Effector CD8-positive, alpha-beta T cell (primary cell): Measurements from ENCODE around the gene ZNF438.
"Not testable (repeated sequence)": the region's sequence is repeated elsewhere in the genome, so short reads cannot be mapped to it uniquely, and the experiment has no call there.

Experiments used
- DNase-seq: peaks from one replicate; lab custom pipeline; 2025; lab: John Stamatoyannopoulos, UW

Gene ZNF438

DNA sequence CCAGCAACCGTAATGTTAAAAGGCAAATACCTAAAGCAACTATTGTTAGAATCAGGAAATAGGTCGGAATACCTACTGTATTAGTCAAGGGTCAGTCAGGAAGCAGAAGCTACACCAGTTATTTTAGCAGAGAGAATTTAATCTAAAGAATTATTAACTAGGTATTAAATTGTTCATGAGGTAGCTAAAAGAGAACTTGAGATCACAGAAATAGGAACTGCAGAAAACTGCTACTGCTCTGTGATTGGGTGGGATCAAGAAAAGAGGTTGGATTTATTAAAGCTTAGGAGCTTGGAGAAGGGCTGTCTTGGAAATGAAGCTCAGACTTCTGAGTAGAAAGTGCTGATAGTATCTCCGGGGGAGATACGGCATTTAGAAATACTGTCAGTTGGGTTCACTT is 20.0 kb upstream of the ZNF438 start:
- DNase-seq, result no peak

DNA sequence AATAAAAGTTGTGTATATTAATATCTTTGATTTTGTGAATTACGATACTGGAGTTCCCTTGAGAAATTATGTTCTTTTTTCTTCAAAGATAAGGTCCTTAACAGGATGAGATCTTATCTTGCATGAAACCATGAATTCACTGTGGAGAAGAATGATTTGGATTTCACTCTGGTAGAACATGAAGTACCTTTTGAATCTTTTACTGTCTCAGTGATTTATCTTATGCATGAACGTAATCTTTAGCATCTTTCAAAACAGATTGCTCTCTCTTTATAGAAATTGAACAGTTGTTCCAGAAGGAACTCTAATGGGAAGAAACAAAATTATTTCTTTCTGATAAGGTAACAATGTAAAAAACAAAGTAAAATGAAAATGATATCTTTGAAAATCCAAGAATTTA is 11.0 kb upstream of the ZNF438 start:
- DNase-seq, result no peak

DNA sequence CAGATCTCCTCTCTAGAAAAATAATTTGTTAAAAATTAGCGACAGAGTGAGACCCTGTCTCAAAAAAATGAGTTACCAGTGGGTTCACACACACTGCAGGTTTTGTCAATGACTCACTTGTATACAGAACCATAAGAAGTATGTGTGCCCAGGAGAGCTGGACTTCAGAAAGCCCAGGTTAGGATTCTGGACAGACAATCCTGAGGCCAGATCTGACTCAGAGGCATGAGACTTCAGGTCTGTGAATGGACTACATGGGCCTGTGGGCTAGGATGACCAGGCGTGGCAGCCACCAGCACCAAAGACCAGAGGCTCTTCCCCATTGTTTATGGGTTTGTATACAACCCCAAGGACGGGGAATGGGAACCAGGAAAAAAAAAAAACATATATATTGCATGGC is 9.3 kb upstream of the ZNF438 start:
- DNase-seq, result no peak

DNA sequence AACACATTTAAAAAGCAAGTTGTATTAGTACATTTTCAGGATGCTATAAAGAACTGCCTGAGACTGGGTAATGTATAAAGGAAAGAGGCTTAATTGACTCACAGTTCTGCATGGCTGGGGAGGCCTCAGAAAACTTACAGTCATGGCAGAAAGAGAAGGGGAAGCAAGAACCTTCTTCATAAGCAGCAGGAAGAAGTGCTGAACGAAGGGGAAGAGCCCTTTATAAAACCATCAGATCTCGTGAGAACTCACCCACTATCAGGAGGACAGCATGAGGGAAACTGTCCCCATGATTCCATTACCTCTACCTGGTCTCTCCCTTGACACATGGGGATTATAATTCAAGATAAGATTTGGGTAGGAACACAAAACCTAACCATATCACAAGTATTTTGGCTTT is 7.3 kb upstream of the ZNF438 start:
- not testable (repeated sequence) for DNase-seq

DNA sequence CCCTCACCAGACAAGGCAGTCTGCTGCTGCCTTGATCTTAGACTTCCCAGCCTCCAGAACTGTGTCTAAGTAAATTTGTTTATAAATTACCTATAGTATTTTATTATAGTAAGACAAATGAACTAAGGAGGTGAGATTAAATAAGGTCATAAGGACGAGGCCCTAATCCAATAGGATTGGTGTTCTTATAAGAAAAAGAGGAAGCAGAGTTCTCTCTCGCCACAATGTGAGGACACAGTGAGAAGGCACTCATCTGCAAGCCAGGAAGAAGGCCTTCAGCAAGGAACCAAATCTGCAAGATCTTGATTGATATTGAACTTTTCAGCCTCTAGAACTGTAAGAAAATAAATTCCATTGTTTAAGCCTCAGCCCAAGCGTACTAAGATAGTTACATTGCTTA is 6.1 kb upstream of the ZNF438 start:
- DNase-seq, result no peak

DNA sequence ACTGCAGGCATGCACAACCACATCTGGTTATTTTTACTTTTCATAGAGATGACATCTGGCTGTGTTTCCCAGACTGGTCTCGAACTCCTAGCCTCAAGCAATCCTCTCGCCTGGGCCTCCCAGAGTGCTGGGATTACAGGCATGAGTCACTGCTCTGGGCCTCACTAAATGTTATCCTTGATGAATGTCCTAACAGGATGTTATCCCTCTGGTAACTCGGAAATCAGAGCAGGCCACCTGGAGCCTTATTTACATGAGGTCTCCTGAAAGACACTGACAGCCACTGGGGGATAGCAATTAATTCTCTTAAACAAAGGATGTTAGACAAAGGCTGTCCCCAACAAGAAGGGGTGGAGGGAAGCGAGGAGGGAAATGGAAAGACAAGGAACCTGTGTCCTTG is 4.5 kb upstream of the ZNF438 start:
- DNase-seq, result no peak

DNA sequence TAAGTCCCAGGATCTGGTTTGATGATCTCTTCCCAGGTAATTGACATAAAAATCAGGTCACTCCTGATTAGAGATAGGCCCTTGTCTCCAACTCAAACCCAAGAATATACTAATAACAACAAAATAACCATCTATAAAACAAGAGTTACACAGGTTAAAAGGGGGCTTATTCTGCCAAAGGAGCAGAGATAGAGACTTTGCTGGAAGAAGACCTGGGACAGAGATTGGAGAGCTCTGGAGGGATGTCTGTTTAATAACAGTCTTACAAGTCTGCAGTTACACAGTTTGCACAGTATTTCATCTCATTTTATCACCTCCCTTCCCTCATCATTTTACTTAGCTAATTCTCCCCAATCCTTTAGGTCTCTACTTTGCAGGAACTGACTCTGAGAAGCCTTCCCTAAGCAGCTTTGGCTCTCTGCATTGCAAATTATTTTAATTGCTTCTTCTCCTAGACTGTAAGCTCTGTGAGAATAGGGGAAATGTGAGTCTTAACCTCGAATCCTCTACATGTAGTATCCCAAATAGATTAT is 3.7 kb upstream of the ZNF438 start:
- DNase-seq, result no peak

DNA sequence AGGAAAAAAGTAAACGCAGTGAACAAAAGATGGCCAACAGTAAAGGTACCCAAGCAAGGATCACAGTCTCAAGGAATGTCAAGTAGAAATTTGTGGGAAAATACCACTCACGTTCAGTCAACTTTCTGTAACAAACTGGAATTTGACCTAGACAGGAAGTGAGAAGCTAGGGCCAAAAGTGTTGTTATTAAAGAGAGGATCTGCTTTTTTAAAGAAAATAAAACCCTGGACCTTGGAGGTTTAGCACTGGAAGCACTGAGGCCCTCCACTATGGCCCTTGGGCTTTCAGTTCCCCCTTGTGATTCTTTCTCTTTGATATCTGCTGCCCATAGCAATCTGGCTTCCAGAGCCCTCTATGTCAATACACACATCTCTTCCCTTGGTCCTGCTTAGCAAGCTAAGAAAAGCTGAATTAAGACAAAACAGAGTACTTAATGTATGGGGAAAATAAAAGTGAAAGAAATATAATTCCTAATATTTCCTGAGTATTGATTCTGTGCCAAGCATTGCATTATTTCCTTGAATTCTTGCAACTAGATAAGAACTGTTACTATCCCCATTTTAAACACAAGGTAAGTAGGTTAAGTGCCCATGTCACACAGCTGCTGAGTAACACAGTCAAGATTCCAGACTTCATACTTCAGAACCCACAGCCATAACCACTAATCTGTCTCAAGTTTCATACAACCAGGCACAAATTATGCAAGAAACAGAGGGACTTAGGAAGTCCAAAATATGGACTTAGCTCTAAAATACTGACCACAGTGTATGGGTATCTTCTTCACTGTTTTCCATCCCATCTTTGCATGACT is 2.6 kb upstream of the ZNF438 start:
- no peak for DNase-seq

DNA sequence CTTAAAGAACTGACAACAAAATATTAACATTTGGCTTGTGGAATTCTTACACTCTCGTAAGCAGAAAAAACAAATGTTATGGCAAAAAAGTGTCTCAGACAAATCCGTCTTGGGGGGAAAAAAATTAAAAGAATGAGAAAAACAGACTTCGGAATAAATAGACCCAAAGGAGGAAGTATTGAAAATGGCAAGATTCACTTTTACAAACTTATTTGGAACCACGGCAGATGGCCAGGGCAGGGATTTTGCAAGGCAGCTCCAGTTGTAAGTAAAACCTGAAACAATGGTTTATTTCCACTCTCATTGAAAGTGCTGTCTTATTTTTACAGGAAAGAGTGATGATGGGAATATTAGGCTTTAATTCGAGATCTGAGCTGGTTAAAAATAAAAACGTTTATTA is 1.5 kb upstream of the ZNF438 start:
- no peak for DNase-seq

DNA sequence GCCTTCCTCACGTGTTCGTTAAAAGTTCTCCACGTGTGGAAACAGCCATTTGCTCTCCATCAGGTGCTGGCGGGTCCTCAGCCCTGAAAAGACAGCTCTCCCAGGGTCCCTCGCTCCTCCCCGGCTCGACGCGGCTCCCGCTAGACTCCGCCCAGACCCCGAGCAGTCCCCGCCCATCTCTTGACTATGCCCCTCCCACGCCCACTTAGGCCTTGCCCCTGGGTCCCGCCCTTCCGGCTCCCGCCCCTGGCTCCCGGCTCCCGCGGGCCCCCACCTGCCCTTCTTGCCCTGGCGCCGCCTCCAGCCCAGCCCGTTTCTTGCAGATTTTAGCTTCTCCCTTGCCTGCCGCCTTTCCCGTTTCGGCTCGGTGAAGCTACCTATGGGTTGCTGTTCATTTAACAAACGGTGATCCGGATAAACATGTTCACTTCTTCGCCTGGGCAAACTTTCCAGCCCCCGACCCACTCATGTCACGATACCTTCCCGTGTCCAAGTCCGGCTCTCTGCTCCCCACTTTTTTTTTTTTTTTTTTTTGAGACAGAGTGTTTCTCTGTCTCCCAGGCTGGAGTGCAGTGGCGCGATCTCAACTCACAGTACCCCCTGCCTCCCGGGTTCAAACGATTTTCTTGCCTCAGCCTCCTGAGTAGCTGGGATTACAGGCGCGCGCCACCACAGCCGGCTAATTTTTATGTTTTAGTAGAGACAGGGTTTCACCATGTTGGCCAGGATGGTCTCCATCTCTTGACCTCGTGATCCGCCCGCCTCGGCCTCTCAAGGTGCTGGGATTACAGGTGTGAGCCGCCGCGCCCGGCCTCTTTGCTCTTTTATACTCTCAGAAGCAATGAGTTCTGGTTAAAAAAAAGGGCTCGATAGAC is 830 bp upstream of the ZNF438 start:
- DNase-seq, result peak; percentile 95

DNA sequence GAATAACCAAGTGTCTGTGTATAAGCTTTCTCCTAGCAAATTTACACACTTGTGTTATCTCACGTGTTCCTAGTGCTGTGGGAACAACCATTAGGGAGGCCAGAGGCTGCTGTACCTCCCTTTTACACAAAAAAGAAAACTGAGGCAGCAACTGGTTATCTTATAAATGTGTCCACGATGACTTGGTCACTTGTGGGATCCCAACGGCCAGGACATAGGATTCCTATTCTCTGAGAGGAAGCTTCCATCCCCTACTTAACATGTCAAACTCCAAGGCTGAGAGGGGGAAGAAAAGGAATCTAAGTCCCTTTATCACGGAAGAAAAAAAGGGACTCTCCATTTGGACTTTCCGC is 484 bp downstream of the ZNF438 start:
- DNase-seq, result no peak

DNA sequence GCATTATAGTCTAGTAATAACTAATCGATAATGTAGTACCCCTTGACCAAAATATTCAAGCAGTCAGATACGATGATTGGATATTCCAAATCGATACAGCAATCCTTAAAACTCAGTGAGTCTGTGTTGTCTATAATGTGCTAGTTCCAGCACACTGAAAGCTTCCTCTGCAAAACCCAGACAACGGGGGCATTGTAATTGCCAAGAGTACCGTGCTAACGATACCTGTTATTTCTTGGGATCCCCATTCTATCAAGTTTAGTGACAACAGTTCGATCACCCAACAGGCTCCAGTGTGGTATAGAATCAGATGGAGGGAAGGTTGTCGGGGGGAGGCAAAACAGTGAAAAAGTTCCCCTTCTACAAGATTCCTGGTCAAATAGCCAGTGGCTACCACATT is 865 bp downstream of the ZNF438 start:
- DNase-seq, result no peak

DNA sequence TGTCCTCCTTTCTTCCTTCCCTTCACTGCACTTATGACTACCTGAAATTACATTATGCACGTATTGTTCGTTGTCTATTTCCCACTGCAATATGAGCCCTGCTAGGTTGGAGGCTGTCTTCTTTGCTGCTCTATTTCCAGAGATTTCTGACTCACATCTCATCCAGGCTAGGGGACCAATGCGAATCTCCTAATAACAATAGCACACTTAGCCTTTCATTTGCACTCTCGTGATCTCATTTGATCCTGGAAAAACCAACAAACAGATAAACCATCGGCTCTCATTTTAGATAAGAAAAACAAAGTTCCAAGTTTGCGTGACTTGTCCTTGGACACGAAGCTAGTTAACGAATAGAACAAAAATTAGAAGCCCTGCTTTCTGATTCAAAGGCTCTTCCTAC is 1.4 kb downstream of the ZNF438 start:
- no peak for DNase-seq

DNA sequence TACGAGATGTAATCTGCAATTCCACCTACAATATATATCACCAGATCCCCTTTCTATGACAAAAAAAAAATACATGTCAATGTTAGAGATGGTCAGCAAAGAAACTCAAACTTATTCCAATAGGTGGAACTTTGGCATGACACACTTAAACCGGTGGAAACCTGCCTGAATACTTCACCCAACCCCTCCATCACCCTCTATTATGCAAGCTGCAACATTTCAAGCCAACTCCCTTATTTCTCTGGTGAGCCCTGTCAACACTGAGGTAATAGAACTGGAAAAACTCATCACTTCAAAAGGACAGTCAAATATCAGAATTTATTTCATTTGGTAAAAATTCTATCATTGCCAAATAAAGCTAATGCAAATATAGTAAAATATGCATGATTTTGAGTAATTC is 3.6 kb downstream of the ZNF438 start:
- DNase-seq, result no peak

DNA sequence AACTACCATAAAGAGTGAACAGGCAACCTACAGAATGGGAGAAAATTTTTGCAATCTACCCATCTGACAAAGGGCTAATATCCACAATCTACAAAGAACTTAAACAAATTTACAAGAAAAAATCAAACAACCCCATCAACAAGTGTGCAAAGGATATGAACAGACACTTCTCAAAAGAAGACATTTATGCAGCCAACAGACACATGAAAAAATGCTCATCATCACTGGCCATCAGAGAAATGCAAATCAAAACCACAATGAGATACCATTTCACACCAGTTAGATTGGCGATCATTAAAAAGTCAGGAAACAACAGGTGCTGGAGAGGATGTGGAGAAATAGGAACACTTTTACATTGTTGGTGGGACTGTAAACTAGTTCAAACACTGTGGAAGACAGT is 5.4 kb downstream of the ZNF438 start:
- not testable (repeated sequence) for DNase-seq

DNA sequence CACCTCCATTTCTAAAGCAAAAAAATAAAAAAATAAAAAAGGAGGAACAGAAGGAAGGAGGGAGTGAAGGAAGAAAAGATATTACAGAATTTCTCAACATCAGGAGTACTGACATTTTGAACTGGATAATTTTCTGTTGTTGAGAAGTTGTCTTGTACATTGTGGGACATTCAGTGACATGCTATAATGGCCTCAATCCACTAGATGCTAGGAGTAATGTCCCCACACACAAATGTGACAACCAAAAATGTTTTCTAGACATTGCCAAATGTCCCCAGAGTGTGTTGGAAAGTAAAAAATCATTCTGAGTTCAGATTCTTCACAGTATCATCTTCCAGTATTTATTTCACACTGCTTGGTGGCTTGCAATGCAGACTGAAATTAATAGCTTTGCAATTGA is 6.5 kb downstream of the ZNF438 start:
- DNase-seq, result no peak

DNA sequence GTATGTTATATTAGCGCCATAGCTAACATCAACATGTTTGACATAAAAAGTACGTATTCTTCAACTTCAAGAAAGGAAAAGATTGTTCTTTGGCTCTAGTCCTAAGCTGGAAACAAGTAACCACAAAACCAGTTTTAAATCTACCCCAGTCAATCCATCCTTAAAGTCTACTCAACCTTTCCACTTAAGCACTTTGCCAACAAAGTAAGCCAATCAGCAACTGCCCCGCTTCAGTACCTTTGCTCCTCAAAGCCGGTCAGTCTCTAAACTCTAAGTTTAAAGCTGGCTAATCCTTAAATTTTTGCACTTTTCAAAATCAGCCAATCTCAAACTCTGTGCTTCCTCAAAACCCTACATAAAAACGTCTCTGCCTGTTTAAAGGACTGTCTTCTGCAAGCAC is 8.1 kb downstream of the ZNF438 start:
- no peak for DNase-seq

DNA sequence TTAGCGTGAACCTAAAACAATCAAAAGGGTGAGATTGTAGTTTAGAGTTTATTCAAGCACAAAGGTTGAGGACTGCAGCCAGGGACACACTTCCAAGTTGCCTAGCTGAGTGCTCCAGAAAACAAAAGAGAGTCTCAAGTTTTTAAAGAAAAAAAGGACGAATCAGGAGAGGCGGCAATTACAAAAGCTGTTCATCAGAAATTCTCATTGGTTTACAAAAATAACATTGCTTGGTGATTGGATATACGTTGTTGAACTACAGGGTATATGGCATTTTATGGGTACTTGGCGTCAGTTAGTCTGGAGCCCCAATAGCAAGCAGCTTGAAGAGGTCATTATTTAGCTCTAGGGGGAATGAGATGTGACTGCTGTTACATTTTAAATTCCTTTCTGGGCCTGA is 11.5 kb downstream of the ZNF438 start:
- no peak for DNase-seq

DNA sequence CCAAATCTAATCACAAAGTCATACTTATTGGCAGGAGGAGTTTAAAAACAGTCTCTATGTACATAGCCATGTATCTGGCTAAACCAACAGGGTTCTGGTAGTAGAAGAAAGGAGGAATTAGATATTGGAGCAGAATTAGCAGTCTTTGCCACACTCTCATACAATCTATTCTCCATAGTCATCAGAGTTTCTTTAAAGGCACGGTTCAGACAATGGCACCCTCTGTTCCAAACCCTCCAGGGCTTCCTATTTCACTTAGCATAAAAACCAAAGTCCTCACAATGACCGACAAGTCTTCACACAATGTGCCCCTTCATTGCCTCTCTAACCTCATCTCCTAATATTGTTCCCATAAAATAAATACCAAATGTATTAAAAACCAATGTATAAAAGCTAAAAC is 12.7 kb downstream of the ZNF438 start:
- DNase-seq, result no peak

DNA sequence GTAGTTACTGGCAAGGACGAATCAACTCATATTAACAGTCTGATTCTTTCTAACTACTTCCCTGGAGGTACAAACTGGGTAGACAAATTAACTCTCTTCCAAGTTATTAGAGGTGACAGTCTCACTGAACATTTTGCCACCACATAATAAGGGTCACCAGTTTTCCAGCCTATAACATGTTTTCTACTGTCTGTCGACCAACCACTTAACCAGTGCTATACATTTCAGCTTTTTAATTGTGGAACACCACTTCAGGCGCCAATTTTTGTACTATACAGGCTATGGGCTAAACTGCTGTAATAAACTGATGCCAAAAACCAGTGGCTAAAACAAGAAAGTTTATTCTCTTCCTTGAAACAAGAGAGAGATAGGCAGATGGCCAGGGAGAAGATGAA is 13.3 kb downstream of the ZNF438 start:
- no peak for DNase-seq

DNA sequence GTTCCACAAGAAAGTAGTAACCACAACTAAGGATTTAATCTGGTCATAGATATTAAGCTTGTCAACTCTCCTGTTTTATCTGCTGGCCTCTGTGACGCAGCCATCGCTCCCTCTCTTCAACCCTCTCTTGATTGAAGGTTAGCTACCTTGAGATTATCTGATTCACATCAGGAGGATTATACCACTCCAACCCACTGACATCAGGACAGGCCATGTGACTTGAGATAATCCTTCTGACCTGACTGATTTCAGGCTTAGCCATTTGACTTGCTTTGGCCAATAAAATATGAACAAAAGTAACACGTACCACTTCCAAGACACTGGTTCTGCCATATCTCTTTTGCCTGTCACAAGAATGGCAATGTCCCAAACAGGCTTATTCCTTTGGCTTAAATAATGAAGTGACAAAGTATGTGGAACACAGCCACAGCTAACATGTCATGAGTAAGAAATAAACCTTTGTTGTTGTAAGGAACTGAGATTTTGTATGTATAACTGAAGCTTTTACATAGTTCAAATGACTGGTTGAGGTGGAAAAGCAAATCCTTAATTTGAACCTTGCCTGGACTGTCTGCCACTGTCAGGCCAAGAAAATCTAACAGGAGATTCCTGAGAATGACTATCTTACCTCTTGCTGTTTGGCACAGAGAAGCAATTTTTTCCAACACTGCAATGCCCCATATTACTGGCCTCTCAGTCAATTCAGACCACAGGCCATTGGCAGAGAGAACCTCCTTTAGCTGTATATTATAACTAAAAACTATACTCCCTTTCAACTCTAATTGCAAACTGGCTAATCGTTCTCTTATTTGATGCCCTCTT is 13.9 kb downstream of the ZNF438 start:
- no peak for DNase-seq

DNA sequence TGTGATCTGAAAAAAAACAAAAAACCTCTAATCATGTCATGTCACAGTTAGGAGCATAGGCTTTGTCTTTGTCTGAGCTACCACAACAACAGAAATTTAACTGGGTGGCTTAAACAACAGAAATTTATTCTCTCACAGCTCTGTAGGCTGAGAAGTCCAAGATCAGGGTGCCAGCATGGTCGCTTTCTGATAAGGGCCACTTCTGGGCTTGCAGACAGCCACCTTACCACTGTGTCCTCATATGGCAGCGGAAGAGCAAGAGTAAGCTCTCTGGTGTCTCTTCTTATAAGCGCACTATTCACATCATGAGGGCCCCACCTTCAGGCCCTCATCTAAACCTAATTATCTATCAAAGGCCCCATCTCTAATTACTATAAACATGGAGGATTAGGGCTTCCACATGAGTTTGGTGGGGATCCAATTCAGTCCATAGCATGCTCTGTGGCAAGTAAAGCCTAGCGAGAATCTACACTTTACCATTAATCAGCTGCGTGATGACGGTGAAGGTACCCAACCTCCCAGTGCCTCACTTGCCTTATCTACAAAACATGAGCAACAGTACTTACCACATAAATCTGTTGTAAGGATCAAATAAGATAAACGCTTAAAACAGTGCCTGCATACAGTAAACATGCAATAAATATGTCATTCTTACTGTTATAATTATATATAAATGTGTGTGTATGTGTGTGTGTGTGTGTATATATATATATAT is 17.3 kb downstream of the ZNF438 start:
- no peak for DNase-seq
